K562 (cell line): Measurements from ENCODE around the gene FAM124A. TPM values are rescaled to one million over a fixed set of nuclear protein-coding genes. Genes with fewer than 3 reads are reported as not detected.

ENCODE experiments used
- SIN3A ChIP-seq, 2 experiments: fragments of 150-350 bp in 1 of 2; IDR thresholded peaks; 2 replicates each; pipeline ENCODE4 v1.6.1; 2011 to 2016; ENCODE audit warnings: borderline replicate concordance in 2 of 2, low read depth in 2 of 2, low read length in 2 of 2, mild to moderate bottlenecking in 2 of 2, moderate library complexity in 2 of 2; ENCODE audit not compliant: control insufficient read depth in 1 of 2
- polyA plus RNA-seq, 8 experiments: library from polyadenylated mRNA; depleted of rRNA in 4 of 8; stranded (reverse) in 5 of 8; unstranded in 3 of 8; fragments of >200 nt; fragmentation: Nextera tagmentation in 2 of 8; fragmentation: Illumina TruSeq in 1 of 8; extraction: Ambion mirVana in 2 of 8; extraction: Trizol in 1 of 8; gene quantifications; 2 replicates each; pipeline versions ENCODE4 v1.2.1 to v1.2.3, GENCODE V29; 2011 to 2014; ENCODE audit warnings: inconsistent platforms in 1 of 8, missing spikeins in 1 of 8
- total RNA-seq, 7 experiments: library from RNA; depleted of rRNA in 6 of 7; stranded (reverse); fragments of >200 nt in 6 of 7; fragmentation: Illumina TruSeq in 2 of 7; extraction: Trizol in 2 of 7; gene quantifications; 2 replicates each; pipeline versions ENCODE4 v1.2.1 to v1.2.3, GENCODE V29; 2011 to 2021; ENCODE audit warnings: low replicate concordance in 1 of 7
- TF ChIP-seq, protein P1 (sequence below): fragments of 450-650 bp; IDR thresholded peaks from 2 replicates; pipeline ENCODE4 v1.6.1; 2016; ENCODE audit warnings: mild to moderate bottlenecking, moderate library complexity

The FAM124A gene
- total and polyA plus RNA-seq, 9 of the 15 experiments (the other 6 are each of a cell fraction or from before 2014, with no cell fraction given), result not detected

DNA sequence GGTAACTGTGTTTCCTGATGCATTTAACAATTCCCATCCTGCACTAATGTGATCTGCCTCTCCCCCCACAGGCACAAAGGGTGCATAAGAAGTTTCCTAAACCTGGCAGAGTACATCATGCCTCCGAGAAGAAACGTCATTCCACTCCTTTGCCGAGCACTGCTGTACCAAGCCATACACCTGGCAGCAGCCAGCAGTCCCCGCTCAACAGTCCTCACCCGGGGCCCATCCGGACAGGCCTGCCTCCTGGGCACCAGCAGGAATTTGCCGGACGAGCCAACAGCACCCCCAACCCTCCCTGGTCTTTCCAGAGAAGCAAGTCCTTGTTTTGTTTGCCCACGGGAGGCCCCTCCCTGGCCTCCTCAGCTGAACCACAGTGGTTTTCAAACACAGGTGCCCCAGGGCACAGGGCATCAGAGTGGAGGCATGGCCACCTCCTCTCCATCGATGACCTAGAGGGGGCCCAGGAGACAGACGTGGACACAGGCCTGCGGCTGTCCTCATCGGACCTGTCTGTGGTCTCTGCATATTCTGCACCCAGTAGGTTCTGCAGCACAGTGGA is 58.3 kb downstream of the FAM124A start (continued):
- TF ChIP-seq, protein P1, sequence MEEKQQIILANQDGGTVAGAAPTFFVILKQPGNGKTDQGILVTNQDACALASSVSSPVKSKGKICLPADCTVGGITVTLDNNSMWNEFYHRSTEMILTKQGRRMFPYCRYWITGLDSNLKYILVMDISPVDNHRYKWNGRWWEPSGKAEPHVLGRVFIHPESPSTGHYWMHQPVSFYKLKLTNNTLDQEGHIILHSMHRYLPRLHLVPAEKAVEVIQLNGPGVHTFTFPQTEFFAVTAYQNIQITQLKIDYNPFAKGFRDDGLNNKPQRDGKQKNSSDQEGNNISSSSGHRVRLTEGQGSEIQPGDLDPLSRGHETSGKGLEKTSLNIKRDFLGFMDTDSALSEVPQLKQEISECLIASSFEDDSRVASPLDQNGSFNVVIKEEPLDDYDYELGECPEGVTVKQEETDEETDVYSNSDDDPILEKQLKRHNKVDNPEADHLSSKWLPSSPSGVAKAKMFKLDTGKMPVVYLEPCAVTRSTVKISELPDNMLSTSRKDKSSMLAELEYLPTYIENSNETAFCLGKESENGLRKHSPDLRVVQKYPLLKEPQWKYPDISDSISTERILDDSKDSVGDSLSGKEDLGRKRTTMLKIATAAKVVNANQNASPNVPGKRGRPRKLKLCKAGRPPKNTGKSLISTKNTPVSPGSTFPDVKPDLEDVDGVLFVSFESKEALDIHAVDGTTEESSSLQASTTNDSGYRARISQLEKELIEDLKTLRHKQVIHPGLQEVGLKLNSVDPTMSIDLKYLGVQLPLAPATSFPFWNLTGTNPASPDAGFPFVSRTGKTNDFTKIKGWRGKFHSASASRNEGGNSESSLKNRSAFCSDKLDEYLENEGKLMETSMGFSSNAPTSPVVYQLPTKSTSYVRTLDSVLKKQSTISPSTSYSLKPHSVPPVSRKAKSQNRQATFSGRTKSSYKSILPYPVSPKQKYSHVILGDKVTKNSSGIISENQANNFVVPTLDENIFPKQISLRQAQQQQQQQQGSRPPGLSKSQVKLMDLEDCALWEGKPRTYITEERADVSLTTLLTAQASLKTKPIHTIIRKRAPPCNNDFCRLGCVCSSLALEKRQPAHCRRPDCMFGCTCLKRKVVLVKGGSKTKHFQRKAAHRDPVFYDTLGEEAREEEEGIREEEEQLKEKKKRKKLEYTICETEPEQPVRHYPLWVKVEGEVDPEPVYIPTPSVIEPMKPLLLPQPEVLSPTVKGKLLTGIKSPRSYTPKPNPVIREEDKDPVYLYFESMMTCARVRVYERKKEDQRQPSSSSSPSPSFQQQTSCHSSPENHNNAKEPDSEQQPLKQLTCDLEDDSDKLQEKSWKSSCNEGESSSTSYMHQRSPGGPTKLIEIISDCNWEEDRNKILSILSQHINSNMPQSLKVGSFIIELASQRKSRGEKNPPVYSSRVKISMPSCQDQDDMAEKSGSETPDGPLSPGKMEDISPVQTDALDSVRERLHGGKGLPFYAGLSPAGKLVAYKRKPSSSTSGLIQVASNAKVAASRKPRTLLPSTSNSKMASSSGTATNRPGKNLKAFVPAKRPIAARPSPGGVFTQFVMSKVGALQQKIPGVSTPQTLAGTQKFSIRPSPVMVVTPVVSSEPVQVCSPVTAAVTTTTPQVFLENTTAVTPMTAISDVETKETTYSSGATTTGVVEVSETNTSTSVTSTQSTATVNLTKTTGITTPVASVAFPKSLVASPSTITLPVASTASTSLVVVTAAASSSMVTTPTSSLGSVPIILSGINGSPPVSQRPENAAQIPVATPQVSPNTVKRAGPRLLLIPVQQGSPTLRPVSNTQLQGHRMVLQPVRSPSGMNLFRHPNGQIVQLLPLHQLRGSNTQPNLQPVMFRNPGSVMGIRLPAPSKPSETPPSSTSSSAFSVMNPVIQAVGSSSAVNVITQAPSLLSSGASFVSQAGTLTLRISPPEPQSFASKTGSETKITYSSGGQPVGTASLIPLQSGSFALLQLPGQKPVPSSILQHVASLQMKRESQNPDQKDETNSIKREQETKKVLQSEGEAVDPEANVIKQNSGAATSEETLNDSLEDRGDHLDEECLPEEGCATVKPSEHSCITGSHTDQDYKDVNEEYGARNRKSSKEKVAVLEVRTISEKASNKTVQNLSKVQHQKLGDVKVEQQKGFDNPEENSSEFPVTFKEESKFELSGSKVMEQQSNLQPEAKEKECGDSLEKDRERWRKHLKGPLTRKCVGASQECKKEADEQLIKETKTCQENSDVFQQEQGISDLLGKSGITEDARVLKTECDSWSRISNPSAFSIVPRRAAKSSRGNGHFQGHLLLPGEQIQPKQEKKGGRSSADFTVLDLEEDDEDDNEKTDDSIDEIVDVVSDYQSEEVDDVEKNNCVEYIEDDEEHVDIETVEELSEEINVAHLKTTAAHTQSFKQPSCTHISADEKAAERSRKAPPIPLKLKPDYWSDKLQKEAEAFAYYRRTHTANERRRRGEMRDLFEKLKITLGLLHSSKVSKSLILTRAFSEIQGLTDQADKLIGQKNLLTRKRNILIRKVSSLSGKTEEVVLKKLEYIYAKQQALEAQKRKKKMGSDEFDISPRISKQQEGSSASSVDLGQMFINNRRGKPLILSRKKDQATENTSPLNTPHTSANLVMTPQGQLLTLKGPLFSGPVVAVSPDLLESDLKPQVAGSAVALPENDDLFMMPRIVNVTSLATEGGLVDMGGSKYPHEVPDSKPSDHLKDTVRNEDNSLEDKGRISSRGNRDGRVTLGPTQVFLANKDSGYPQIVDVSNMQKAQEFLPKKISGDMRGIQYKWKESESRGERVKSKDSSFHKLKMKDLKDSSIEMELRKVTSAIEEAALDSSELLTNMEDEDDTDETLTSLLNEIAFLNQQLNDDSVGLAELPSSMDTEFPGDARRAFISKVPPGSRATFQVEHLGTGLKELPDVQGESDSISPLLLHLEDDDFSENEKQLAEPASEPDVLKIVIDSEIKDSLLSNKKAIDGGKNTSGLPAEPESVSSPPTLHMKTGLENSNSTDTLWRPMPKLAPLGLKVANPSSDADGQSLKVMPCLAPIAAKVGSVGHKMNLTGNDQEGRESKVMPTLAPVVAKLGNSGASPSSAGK, result no peak
- TF ChIP-seq SIN3A (IDR thresholded peaks at IDR 0.05; ENCODE audit: borderline replicate concordance in 2 of 2, control insufficient read depth in 1 of 2, low read depth in 2 of 2, low read length in 2 of 2), result no peak
